K562 (cell line): ENCODE measurements around the gene KLF1. TPM values are rescaled to one million over a fixed set of nuclear protein-coding genes. Genes with fewer than 3 reads are reported as not detected.

ENCODE experiments used
- BRD4 ChIP-seq: fragments of 200-600 bp; sonication (generic); IDR thresholded peaks from 2 replicates; pipeline ENCODE4 v1.6.1; 2017; ENCODE audit warnings: inconsistent platforms
- CCAR2 ChIP-seq: fragments of 200-400 bp; formaldehyde crosslinking; IDR thresholded peaks from 2 replicates; pipeline ENCODE4 v1.6.1; 2017; ENCODE audit warnings: mild to moderate bottlenecking, low read depth, low read length
- COPS2 ChIP-seq: fragments of 450-650 bp; conservative IDR thresholded peaks from 2 replicates; pipeline ENCODE4 v1.6.1; 2016; ENCODE audit warnings: mild to moderate bottlenecking, moderate library complexity
- EWSR1 ChIP-seq: fragments of 450-650 bp; IDR thresholded peaks from 2 replicates; pipeline ENCODE4 v1.6.1; 2018; ENCODE audit warnings: borderline replicate concordance, mild to moderate bottlenecking, low read depth, moderate library complexity; ENCODE audit not compliant: partially characterized antibody
- GTF2E2 ChIP-seq: fragments of 200-800 bp; sonication (Bioruptor generic); IDR thresholded peaks from 2 replicates; pipeline ENCODE4 v1.6.1; 2016; ENCODE audit warnings: missing genetic modification characterization, missing compliant biosample characterization
- HNRNPUL1 ChIP-seq: fragments of 200-400 bp; formaldehyde crosslinking; IDR thresholded peaks from 2 replicates; pipeline ENCODE4 v1.6.1; 2017; ENCODE audit warnings: low read length
- JUNB ChIP-seq: fragments of 450-650 bp; formaldehyde crosslinking; conservative IDR thresholded peaks from 2 replicates; pipeline ENCODE4 v1.4.0; 2020; ENCODE audit warnings: mild to moderate bottlenecking
- KAT7 ChIP-seq: sonication (generic); formaldehyde crosslinking; IDR thresholded peaks from 2 replicates; pipeline ENCODE4 v1.8.0; 2022; ENCODE audit warnings: missing genetic modification reagents, mild to moderate bottlenecking, borderline replicate concordance
- MAFK ChIP-seq: IDR thresholded peaks from 2 replicates; pipeline ENCODE4 v1.6.1; 2011; ENCODE audit warnings: low read length, improper control_type of control experiment
- MCM5 ChIP-seq: fragments of 450-650 bp; IDR thresholded peaks from 2 replicates; pipeline ENCODE4 v1.6.1; 2016; ENCODE audit warnings: low read depth
- POLR2B ChIP-seq: fragments of 450-650 bp; IDR thresholded peaks from 2 replicates; pipeline ENCODE4 v1.6.1; 2018; ENCODE audit warnings: low read depth; ENCODE audit not compliant: partially characterized antibody
- STAT5A ChIP-seq: IDR thresholded peaks from 2 replicates; pipeline ENCODE4 v1.6.1; 2012; ENCODE audit warnings: low read length, inconsistent platforms, borderline replicate concordance
- TFAM ChIP-seq: fragments of 250-450 bp; sonication (Bioruptor Pico); conservative IDR thresholded peaks from 2 replicates; pipeline ENCODE4 v1.5.0; 2021; ENCODE audit warnings: mild to moderate bottlenecking, moderate library complexity
- ZNF124 ChIP-seq: sonication (generic); formaldehyde crosslinking; IDR thresholded peaks from 2 replicates; pipeline ENCODE4 v1.8.1; 2022; ENCODE audit warnings: missing genetic modification reagents
- ZNF3 ChIP-seq: fragments of 250-450 bp; sonication (Bioruptor Pico); IDR thresholded peaks from 2 replicates; pipeline ENCODE4 v1.5.0; 2021; ENCODE audit warnings: mild to moderate bottlenecking, moderate library complexity
- ZNF707 ChIP-seq: fragments of 250-450 bp; sonication (Bioruptor Pico); conservative IDR thresholded peaks from 2 replicates; pipeline ENCODE4 v1.8.0; 2022; ENCODE audit warnings: inconsistent platforms, mild to moderate bottlenecking, moderate library complexity
- ZNF717 ChIP-seq: fragments of 250-450 bp; sonication (Bioruptor Pico); IDR thresholded peaks from 2 replicates; pipeline ENCODE4 v1.5.0; 2021
- ZNF764 ChIP-seq: fragments of 250-450 bp; sonication (Bioruptor Pico); IDR thresholded peaks from 2 replicates; pipeline ENCODE4 v1.4.0; 2020; ENCODE audit warnings: low read depth, mild to moderate bottlenecking, moderate library complexity
- polyA plus RNA-seq, 8 experiments: library from polyadenylated mRNA; depleted of rRNA in 4 of 8; stranded (reverse) in 5 of 8; unstranded in 3 of 8; fragments of >200 nt; fragmentation: Nextera tagmentation in 2 of 8; fragmentation: Illumina TruSeq in 1 of 8; extraction: Ambion mirVana in 2 of 8; extraction: Trizol in 1 of 8; gene quantifications; 2 replicates each; pipeline versions ENCODE4 v1.2.1 to v1.2.3, GENCODE V29; 2011 to 2014; ENCODE audit warnings: inconsistent platforms in 1 of 8, missing spikeins in 1 of 8
- total RNA-seq, 7 experiments: library from RNA; depleted of rRNA in 6 of 7; stranded (reverse); fragments of >200 nt in 6 of 7; fragmentation: Illumina TruSeq in 2 of 7; extraction: Trizol in 2 of 7; gene quantifications; 2 replicates each; pipeline versions ENCODE4 v1.2.1 to v1.2.3, GENCODE V29; 2011 to 2021; ENCODE audit warnings: low replicate concordance in 1 of 7
- TF ChIP-seq, protein P1 (sequence below): fragments of 250-450 bp; sonication (Bioruptor Pico); IDR thresholded peaks from 2 replicates; pipeline ENCODE4 v1.4.0; 2020; ENCODE audit warnings: mild to moderate bottlenecking, moderate library complexity, borderline replicate concordance
- TF ChIP-seq, protein P2 (sequence below), 2 experiments: fragments of 450-650 bp in 1 of 2; sonication (generic) in 1 of 2; formaldehyde crosslinking; conservative IDR thresholded peaks; 2 replicates each; pipeline versions ENCODE4 v1.4.0 to v1.8.1; 2020 to 2022; ENCODE audit warnings: mild to moderate bottlenecking in 1 of 2, missing genetic modification reagents in 1 of 2
- TF ChIP-seq, protein P3 (sequence below): fragments of 450-650 bp; formaldehyde crosslinking; IDR thresholded peaks from 2 replicates; pipeline ENCODE4 v1.4.0; 2020; ENCODE audit warnings: mild to moderate bottlenecking, moderate library complexity
- TF ChIP-seq, protein P4 (sequence below): sonication (generic); formaldehyde crosslinking; IDR thresholded peaks from 2 replicates; pipeline ENCODE4 v1.8.0; 2022; ENCODE audit warnings: mild to moderate bottlenecking, missing genetic modification reagents
- TF ChIP-seq, protein P5 (sequence below): sonication (generic); formaldehyde crosslinking; IDR thresholded peaks from 2 replicates; pipeline ENCODE4 v1.9.0; 2022; ENCODE audit warnings: mild to moderate bottlenecking, missing genetic modification reagents

The KLF1 gene
- total and polyA plus RNA-seq, 9 of the 15 experiments (the other 6 are each of a cell fraction or from before 2014, with no cell fraction given) = 8.4 to 163 (median 47.3) TPM

DNA sequence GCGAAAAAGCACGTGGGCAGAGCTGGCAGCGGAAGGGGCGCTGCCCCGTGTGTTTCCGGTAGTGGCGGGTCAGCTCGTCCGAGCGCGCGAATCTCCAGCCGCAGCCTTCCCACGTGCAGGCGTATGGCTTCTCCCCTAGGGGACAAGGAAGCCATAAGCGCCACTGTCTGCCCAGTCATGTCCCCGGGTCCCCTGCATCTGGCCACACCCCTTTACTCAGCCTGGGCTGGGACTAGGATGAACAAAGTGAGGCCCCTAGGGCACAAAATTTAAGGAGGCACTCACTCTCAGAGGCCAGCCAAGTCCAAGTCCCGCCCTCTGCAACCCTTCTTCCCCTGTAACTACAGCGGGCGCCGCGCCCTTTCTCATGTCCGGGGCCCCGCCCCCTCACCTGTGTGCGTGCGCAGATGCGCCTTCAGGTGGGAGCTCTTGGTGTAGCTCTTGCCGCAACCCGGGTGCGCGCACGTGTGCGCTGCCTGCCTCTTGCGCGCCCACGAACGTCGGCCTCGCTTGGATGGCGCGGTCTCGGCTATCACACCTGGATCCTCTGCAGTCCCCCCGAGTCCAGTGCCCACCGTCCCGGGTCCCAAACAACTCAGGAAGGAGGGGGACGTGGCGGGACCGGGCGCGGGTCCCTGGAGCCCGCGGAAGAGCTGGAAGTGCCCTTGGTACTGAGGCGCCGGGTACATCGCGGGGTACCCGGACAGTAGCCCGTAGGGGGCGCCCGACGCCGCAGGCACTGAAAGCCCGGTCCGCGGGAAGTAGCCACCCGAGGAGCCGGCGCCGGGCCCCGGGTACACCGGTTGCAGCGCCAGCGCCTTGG lies 1.9 kb downstream of the KLF1 start (continued):
- TF ChIP-seq, protein P1, sequence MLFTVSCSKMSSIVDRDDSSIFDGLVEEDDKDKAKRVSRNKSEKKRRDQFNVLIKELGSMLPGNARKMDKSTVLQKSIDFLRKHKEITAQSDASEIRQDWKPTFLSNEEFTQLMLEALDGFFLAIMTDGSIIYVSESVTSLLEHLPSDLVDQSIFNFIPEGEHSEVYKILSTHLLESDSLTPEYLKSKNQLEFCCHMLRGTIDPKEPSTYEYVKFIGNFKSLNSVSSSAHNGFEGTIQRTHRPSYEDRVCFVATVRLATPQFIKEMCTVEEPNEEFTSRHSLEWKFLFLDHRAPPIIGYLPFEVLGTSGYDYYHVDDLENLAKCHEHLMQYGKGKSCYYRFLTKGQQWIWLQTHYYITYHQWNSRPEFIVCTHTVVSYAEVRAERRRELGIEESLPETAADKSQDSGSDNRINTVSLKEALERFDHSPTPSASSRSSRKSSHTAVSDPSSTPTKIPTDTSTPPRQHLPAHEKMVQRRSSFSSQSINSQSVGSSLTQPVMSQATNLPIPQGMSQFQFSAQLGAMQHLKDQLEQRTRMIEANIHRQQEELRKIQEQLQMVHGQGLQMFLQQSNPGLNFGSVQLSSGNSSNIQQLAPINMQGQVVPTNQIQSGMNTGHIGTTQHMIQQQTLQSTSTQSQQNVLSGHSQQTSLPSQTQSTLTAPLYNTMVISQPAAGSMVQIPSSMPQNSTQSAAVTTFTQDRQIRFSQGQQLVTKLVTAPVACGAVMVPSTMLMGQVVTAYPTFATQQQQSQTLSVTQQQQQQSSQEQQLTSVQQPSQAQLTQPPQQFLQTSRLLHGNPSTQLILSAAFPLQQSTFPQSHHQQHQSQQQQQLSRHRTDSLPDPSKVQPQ (CRISPR knock-in tag) = no peak
- TF ChIP-seq HNRNPUL1 = no peak
- TF ChIP-seq JUNB (CRISPR knock-in tag) = no peak
- TF ChIP-seq ZNF3 (CRISPR knock-in tag) = no peak
- no peak for TF ChIP-seq MAFK
- TF ChIP-seq POLR2B = peak; percentile 41
- no peak for TF ChIP-seq ZNF717 (CRISPR knock-in tag)
- no peak for TF ChIP-seq TFAM (CRISPR knock-in tag)
- no peak for TF ChIP-seq STAT5A
- TF ChIP-seq CCAR2 = no peak
- TF ChIP-seq EWSR1 = no peak
- no peak for TF ChIP-seq COPS2
- TF ChIP-seq, protein P2, sequence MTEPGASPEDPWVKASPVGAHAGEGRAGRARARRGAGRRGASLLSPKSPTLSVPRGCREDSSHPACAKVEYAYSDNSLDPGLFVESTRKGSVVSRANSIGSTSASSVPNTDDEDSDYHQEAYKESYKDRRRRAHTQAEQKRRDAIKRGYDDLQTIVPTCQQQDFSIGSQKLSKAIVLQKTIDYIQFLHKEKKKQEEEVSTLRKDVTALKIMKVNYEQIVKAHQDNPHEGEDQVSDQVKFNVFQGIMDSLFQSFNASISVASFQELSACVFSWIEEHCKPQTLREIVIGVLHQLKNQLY (CRISPR knock-in tag; conservative IDR thresholded peaks at IDR 0.05) = peak in 1 of 2 experiments; percentile 22; a peak in 1 of 4 replicates
- no peak; the same call in 1 of the 2 replicates for TF ChIP-seq GTF2E2 (tag)
- TF ChIP-seq ZNF764 (CRISPR knock-in tag) = no peak
- no peak for TF ChIP-seq BRD4
- TF ChIP-seq, protein P3, sequence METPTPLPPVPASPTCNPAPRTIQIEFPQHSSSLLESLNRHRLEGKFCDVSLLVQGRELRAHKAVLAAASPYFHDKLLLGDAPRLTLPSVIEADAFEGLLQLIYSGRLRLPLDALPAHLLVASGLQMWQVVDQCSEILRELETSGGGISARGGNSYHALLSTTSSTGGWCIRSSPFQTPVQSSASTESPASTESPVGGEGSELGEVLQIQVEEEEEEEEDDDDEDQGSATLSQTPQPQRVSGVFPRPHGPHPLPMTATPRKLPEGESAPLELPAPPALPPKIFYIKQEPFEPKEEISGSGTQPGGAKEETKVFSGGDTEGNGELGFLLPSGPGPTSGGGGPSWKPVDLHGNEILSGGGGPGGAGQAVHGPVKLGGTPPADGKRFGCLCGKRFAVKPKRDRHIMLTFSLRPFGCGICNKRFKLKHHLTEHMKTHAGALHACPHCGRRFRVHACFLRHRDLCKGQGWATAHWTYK (CRISPR knock-in tag) = peak; percentile 70
- TF ChIP-seq, protein P4, sequence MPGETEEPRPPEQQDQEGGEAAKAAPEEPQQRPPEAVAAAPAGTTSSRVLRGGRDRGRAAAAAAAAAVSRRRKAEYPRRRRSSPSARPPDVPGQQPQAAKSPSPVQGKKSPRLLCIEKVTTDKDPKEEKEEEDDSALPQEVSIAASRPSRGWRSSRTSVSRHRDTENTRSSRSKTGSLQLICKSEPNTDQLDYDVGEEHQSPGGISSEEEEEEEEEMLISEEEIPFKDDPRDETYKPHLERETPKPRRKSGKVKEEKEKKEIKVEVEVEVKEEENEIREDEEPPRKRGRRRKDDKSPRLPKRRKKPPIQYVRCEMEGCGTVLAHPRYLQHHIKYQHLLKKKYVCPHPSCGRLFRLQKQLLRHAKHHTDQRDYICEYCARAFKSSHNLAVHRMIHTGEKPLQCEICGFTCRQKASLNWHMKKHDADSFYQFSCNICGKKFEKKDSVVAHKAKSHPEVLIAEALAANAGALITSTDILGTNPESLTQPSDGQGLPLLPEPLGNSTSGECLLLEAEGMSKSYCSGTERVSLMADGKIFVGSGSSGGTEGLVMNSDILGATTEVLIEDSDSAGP (CRISPR knock-in tag) = 0 out of 2 replicates have a peak, but pooled peaks have one; percentile 6
- TF ChIP-seq KAT7 = 0 out of 2 replicates have a peak, but pooled peaks have one; percentile 49
- no peak for TF ChIP-seq ZNF124 (CRISPR knock-in tag)
- no peak for TF ChIP-seq ZNF707
- TF ChIP-seq MCM5 = no peak
- TF ChIP-seq, protein P5, sequence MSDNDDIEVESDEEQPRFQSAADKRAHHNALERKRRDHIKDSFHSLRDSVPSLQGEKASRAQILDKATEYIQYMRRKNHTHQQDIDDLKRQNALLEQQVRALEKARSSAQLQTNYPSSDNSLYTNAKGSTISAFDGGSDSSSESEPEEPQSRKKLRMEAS (CRISPR knock-in tag) = peak; percentile 94
